Ovary (tissue), 3 donors: ENCODE results near the gene IL24.

Source experiments
- EP300 ChIP-seq: sonication (generic); formaldehyde crosslinking; IDR thresholded peaks from one replicate; pipeline ENCODE4 v1.6.1; 2017; ENCODE audit warnings: antibody characterized with exemption
- POLR2A ChIP-seq: fragments of 450-650 bp; IDR thresholded peaks from one replicate; pipeline ENCODE4 v1.6.1; 2017; ENCODE audit warnings: antibody characterized with exemption, mild to moderate bottlenecking, moderate library complexity
- TF ChIP-seq, protein P1 (sequence below), 3 donors: fragments of 450-650 bp in 2 of 3; fragments of 200-600 bp in 1 of 3; IDR thresholded peaks; one replicate each; pipeline versions ENCODE4 v1.5.1 to v1.8.0; 2016 to 2022; ENCODE audit warnings: antibody characterized with exemption in 3 of 3, mild to moderate bottlenecking in 1 of 3
- donor health status: DM: no; HTN: no; CAD: no.

DNA sequence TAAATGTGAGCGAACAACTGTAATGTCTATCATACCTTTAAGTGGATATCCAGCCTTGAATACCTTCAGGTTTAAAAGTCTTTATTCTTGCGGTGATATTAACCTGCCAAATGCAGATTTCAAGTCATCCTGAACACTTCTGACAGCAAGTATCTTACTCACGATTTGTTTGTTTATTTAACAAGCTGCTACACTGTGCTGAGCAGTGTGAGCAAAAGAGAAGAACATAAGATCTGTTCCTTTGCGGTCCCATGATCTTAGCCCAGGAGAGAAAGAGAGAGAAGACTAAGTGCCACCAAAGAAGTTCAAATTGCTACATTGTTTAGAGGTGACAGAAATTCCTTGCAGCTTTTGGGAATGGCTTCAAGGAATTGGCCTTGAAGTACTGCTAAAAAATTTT, 9.5 kb upstream of the IL24 start:
- TF ChIP-seq, protein P1, sequence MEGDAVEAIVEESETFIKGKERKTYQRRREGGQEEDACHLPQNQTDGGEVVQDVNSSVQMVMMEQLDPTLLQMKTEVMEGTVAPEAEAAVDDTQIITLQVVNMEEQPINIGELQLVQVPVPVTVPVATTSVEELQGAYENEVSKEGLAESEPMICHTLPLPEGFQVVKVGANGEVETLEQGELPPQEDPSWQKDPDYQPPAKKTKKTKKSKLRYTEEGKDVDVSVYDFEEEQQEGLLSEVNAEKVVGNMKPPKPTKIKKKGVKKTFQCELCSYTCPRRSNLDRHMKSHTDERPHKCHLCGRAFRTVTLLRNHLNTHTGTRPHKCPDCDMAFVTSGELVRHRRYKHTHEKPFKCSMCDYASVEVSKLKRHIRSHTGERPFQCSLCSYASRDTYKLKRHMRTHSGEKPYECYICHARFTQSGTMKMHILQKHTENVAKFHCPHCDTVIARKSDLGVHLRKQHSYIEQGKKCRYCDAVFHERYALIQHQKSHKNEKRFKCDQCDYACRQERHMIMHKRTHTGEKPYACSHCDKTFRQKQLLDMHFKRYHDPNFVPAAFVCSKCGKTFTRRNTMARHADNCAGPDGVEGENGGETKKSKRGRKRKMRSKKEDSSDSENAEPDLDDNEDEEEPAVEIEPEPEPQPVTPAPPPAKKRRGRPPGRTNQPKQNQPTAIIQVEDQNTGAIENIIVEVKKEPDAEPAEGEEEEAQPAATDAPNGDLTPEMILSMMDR (IDR thresholded peaks at IDR 0.05) = no peak
- no peak for TF ChIP-seq POLR2A
- TF ChIP-seq EP300 = no peak
